IMR-90 (cell line): ENCODE measurements around the gene BTC. TPM values are rescaled to one million over a fixed set of nuclear protein-coding genes. Genes with fewer than 3 reads are reported as not detected.

Experiments
- ATAC-seq: fragments of 200-7000 bp; cut with Tn5 transposase; 2 replicates; pipeline ENCODE4 v1.9.1; 2020; ENCODE audit warnings: low read depth, mild to moderate bottlenecking, moderate library complexity
- BruUV-seq: library from RNA; stranded (reverse); fragments of 400-500 nt; replicated peaks from 2 replicates; lab custom pipeline; 2021; lab: Mats Ljungman, UMichigan
- CTCF ChIA-PET: fragments of 300-600 bp; formaldehyde crosslinking; extraction: SDS; loops from one replicate; lab custom pipeline; 2021; ENCODE audit warnings: antibody characterized with exemption; lab: Yijun Ruan, JAX
- POLR2A ChIA-PET: fragments of 300-600 bp; sonication (Branson Sonifier 250); formaldehyde crosslinking; loops from one replicate; lab custom pipeline; 2022; ENCODE audit warnings: antibody characterized with exemption; ENCODE audit not compliant: unreplicated experiment; lab: Charles Lee
- DNase-seq: peaks from one replicate; pipeline ENCODE4 v3.0.0; 2013
- H2AFZ ChIP-seq: replicated peaks from 2 replicates; pipeline ENCODE3; 2013; ENCODE audit warnings: low read length, mild to moderate bottlenecking; ENCODE audit not compliant: poor library complexity
- H2AK5ac ChIP-seq: 2 replicates; pipeline ENCODE4 v1.6.1; 2013; ENCODE audit warnings: low read depth, low read length, inconsistent platforms
- H2AK9ac ChIP-seq: replicated peaks from 2 replicates; pipeline ENCODE3; 2013; ENCODE audit warnings: mild to moderate bottlenecking, low read depth, low read length, moderate library complexity; ENCODE audit not compliant: poor library complexity
- H2BK120ac ChIP-seq: 2 replicates; pipeline ENCODE4 v1.6.1; 2013; ENCODE audit warnings: low read depth, low read length, inconsistent platforms
- H2BK15ac ChIP-seq: 3 replicates; pipeline ENCODE4 v1.6.1; 2013; ENCODE audit warnings: low read depth, low read length, inconsistent platforms
- H2BK20ac ChIP-seq: 2 replicates; pipeline ENCODE4 v1.6.1; 2013; ENCODE audit warnings: low read depth, mild to moderate bottlenecking, inconsistent platforms, low read length, moderate library complexity
- H2BK5ac ChIP-seq: 2 replicates; pipeline ENCODE4 v1.6.1; 2013; ENCODE audit warnings: mild to moderate bottlenecking, low read depth, low read length, inconsistent platforms; ENCODE audit not compliant: poor library complexity, severe bottlenecking
- H3K14ac ChIP-seq: replicated peaks from 2 replicates; pipeline ENCODE4 v1.6.1; 2013; ENCODE audit warnings: low read depth, low read length, inconsistent platforms
- H3K18ac ChIP-seq: 2 replicates; pipeline ENCODE4 v1.6.1; 2013; ENCODE audit warnings: low read depth, low read length, control low read depth
- H3K23ac ChIP-seq: 2 replicates; pipeline ENCODE4 v1.6.1; 2013; ENCODE audit warnings: low read depth, low read length, inconsistent platforms
- H3K27ac ChIP-seq: 2 replicates; pipeline ENCODE4 v1.5.1; 2013; ENCODE audit warnings: mild to moderate bottlenecking, control low read depth, low read length; ENCODE audit not compliant: insufficient read depth
- H3K27me3 ChIP-seq: 2 replicates; pipeline ENCODE4 v1.6.1; 2013; ENCODE audit warnings: low read length; ENCODE audit not compliant: control insufficient read depth, insufficient read depth
- H3K36me3 ChIP-seq: 2 replicates; pipeline ENCODE4 v1.6.1; 2013; ENCODE audit warnings: low read length, mixed read lengths; ENCODE audit not compliant: control insufficient read depth, insufficient read depth
- H3K4ac ChIP-seq: 2 replicates; pipeline ENCODE4 v1.6.1; 2013; ENCODE audit warnings: low read depth, low read length, inconsistent platforms
- H3K4me1 ChIP-seq: 2 replicates; pipeline ENCODE4 v1.6.1; 2013; ENCODE audit warnings: low read length, mixed read lengths; ENCODE audit not compliant: control insufficient read depth, insufficient read depth
- H3K4me2 ChIP-seq: 2 replicates; pipeline ENCODE4 v1.6.1; 2013; ENCODE audit warnings: low read depth, mild to moderate bottlenecking, control low read depth, low read length, moderate library complexity
- H3K4me3 ChIP-seq: 2 replicates; pipeline ENCODE4 v1.5.1; 2013; ENCODE audit warnings: low read depth, mild to moderate bottlenecking, control low read depth, low read length, moderate library complexity; ENCODE audit not compliant: insufficient read depth
- H3K56ac ChIP-seq: 2 replicates; pipeline ENCODE4 v1.6.1; 2013; ENCODE audit warnings: low read length, inconsistent platforms; ENCODE audit not compliant: insufficient read depth; ENCODE audit errors: extremely low read depth
- H3K79me1 ChIP-seq, 2 experiments: 2 replicates each; pipeline ENCODE4 v1.6.1; 2013; ENCODE audit warnings: low read length in 2 of 2, inconsistent platforms in 1 of 2, low read depth in 1 of 2
- H3K9ac ChIP-seq: 2 replicates; pipeline ENCODE4 v1.6.1; 2013; ENCODE audit warnings: low read depth, low read length, control low read depth
- H3K9me1 ChIP-seq: 2 replicates; pipeline ENCODE4 v1.6.1; 2013; ENCODE audit warnings: low read length, inconsistent platforms; ENCODE audit not compliant: insufficient read depth
- H3K9me3 ChIP-seq: 2 replicates; pipeline ENCODE4 v1.6.1; 2013; ENCODE audit warnings: low read length; ENCODE audit not compliant: control insufficient read depth, insufficient read depth
- H4K20me1 ChIP-seq: 2 replicates; pipeline ENCODE4 v1.6.1; 2013; ENCODE audit warnings: low read length, inconsistent platforms; ENCODE audit not compliant: insufficient read depth
- H4K5ac ChIP-seq: 2 replicates; pipeline ENCODE4 v1.6.1; 2013; ENCODE audit warnings: mild to moderate bottlenecking, low read depth, low read length, control low read depth
- H4K8ac ChIP-seq, 2 experiments: 2 replicates each; pipeline ENCODE4 v1.6.1; 2013; ENCODE audit warnings: low read depth in 2 of 2, low read length in 2 of 2, control low read depth in 1 of 2, inconsistent platforms in 1 of 2
- H4K91ac ChIP-seq: 2 replicates; pipeline ENCODE4 v1.6.1; 2013; ENCODE audit warnings: low read depth, low read length, inconsistent platforms; ENCODE audit not compliant: insufficient read depth
- BHLHE40 ChIP-seq: fragments of 150-350 bp; IDR thresholded peaks from 2 replicates; pipeline ENCODE4 v1.6.1; 2016; ENCODE audit warnings: mild to moderate bottlenecking, low read depth, low read length
- CEBPB ChIP-seq: IDR thresholded peaks from 2 replicates; pipeline ENCODE4 v1.6.1; 2012; ENCODE audit warnings: low read depth, low read length, improper control_type of control experiment
- CHD1 ChIP-seq: IDR thresholded peaks from 2 replicates; pipeline ENCODE4 v1.6.1; 2012; ENCODE audit warnings: low read depth, low read length, improper control_type of control experiment
- CTCF ChIP-seq: conservative IDR thresholded peaks from 2 replicates; pipeline ENCODE4 v1.5.1; 2012; ENCODE audit warnings: mild to moderate bottlenecking, low read depth, low read length, improper control_type of control experiment
- FOS ChIP-seq: fragments of 150-350 bp; IDR thresholded peaks from 2 replicates; pipeline ENCODE4 v1.6.1; 2016; ENCODE audit warnings: low read depth, low read length
- MAFK ChIP-seq: IDR thresholded peaks from 2 replicates; pipeline ENCODE4 v1.6.1; 2012; ENCODE audit warnings: low read depth, low read length, improper control_type of control experiment
- MAZ ChIP-seq: IDR thresholded peaks from 2 replicates; pipeline ENCODE4 v1.6.1; 2012; ENCODE audit warnings: low read depth, mild to moderate bottlenecking, low read length, improper control_type of control experiment, moderate library complexity, borderline replicate concordance
- MXI1 ChIP-seq: IDR thresholded peaks from 2 replicates; pipeline ENCODE4 v1.6.1; 2012; ENCODE audit warnings: low read depth, mild to moderate bottlenecking, low read length, moderate library complexity, borderline replicate concordance
- POLR2A ChIP-seq: IDR thresholded peaks from 2 replicates; pipeline ENCODE4 v1.6.1; 2012; ENCODE audit warnings: mild to moderate bottlenecking, low read depth, low read length
- RAD21 ChIP-seq: IDR thresholded peaks from 2 replicates; pipeline ENCODE4 v1.6.1; 2012; ENCODE audit warnings: low read length, improper control_type of control experiment
- RCOR1 ChIP-seq: IDR thresholded peaks from 2 replicates; pipeline ENCODE4 v1.6.1; 2012; ENCODE audit warnings: mild to moderate bottlenecking, low read length, improper control_type of control experiment; ENCODE audit not compliant: insufficient replicate concordance
- RFX5 ChIP-seq: IDR thresholded peaks from 2 replicates; pipeline ENCODE4 v1.8.0; 2012; ENCODE audit warnings: low read depth, mild to moderate bottlenecking, low read length, moderate library complexity
- SMC3 ChIP-seq: fragments of 150-350 bp; IDR thresholded peaks from 2 replicates; pipeline ENCODE4 v1.6.1; 2016; ENCODE audit warnings: low read depth, mild to moderate bottlenecking, antibody characterized with exemption, low read length, moderate library complexity
- WGBS, 2 experiments: methylation state at CpG; one replicate each; pipeline versions ENCODE4 v1.1.5 to v1.1.7; 2013; ENCODE audit warnings: missing lambda C conversion rate in 2 of 2; ENCODE audit not compliant: insufficient read length in 1 of 2; ENCODE audit errors: extremely low coverage in 2 of 2; 5-methylcytosine and 5-hydroxymethylcytosine counted together
- dilution Hi-C: fragments of 300-500 bp; cut with HindIII; formaldehyde crosslinking; loops from one replicate; pipeline ENCODE4 v1.14.3; 2018; ENCODE audit warnings: low sequenced_read_pairs; ENCODE audit not compliant: unreplicated experiment
- in situ Hi-C: fragments of 300-500 bp; cut with MboI; formaldehyde crosslinking; loops from 3 replicates; pipeline ENCODE4 v1.14.3; 2019; ENCODE audit warnings: low sequenced_read_pairs, inconsistent platforms, mixed read lengths
- intact Hi-C: fragments of 100-400 bp; cut with micrococcal nuclease; formaldehyde crosslinking; loops from 2 replicates; pipeline ENCODE4 v1.10.0; 2022
- polyA plus RNA-seq, 3 experiments: library from polyadenylated mRNA; depleted of rRNA; stranded (reverse); fragments of >200 nt; gene quantifications; 2 replicates each; pipeline ENCODE4 v1.2.3, GENCODE V29; 2012; ENCODE audit warnings: low replicate concordance in 1 of 3
- total RNA-seq: library from RNA; depleted of rRNA; stranded (reverse); fragments of >200 nt; gene quantifications from 2 replicates; pipeline ENCODE4 v1.2.3, GENCODE V29; 2012
- TF ChIP-seq, protein P1 (sequence below): fragments of 150-350 bp; IDR thresholded peaks from 2 replicates; pipeline ENCODE4 v1.6.1; 2017; ENCODE audit warnings: mild to moderate bottlenecking, antibody characterized with exemption, low read length, low read depth

The BTC gene
- total and polyA plus RNA-seq, 2 of the 4 experiments (the other 2 are of a cell fraction) = not detected

DNA sequence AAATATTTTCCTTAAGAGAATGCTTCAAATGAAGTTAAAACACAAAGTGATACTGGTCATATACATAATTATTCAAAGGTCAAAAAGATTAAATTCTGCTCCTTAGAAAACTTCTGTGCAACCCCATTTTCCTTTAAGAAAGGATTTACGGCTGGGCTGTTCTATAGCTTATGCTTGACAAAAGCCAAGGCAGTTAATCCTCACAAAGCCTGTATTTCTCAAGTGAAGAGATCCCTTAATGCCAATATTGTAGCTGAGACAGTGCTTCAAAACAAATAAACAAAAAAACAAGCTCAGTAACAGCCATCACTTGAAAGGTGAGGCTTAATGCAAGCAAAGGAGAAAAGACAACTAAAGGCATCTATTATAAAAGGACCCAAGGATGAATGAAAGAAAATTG lies 42.5 kb downstream of the BTC start:
- no peak overlapping the region for H2BK120ac ChIP-seq
- H2AFZ ChIP-seq = no peak overlapping the region
- POLR2A ChIA-PET = no interaction called here
- H2AK5ac ChIP-seq = no peak overlapping the region
- no peaks in the 10 kb centered on the region for H4K20me1 ChIP-seq
- WGBS, 2 experiments = no CpG with 5 or more reads among the region's 1 CpG
- intact Hi-C loops (no loop called here), dilution Hi-C loops (no loop called here), in situ Hi-C loops (no loop called here)
- H3K56ac ChIP-seq = no peak overlapping the region
- no peaks in the 10 kb centered on the region for H3K9me3 ChIP-seq
- no peak overlapping the region for H4K8ac ChIP-seq
- no peaks in the 10 kb centered on the region for H3K79me1 ChIP-seq
- CTCF ChIA-PET = interaction anchor here (1.1 kb wide), 1 partner anchor 8 kb away, joined by 3 read pairs; no protein-coding TSS in a partner anchor
- no peak overlapping the region for H3K4me2 ChIP-seq
- H3K36me3 ChIP-seq = no peaks in the 10 kb centered on the region
- no peak overlapping the region for H3K18ac ChIP-seq
- BruUV-seq = no TSS peak
- no peak overlapping the region for H2BK20ac ChIP-seq
- H3K14ac ChIP-seq = no peak overlapping the region
- TF ChIP-seq MAZ (no peak), RAD21 (no peak), CEBPB (no peak), BHLHE40 (no peak), FOS (no peak), CHD1 (no peak), RCOR1 (no peak), CTCF (no peak), MAFK (no peak), SMC3 (no peak), POLR2A (no peak), MXI1 (no peak), RFX5 (no peak)
- TF ChIP-seq, protein P1, sequence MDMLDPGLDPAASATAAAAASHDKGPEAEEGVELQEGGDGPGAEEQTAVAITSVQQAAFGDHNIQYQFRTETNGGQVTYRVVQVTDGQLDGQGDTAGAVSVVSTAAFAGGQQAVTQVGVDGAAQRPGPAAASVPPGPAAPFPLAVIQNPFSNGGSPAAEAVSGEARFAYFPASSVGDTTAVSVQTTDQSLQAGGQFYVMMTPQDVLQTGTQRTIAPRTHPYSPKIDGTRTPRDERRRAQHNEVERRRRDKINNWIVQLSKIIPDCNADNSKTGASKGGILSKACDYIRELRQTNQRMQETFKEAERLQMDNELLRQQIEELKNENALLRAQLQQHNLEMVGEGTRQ = no peak
- peaks cover 6% of the 10 kb centered on the region for H3K27me3 ChIP-seq
- H3K9me1 ChIP-seq = no peaks in the 10 kb centered on the region
- no peak overlapping the region for H2BK15ac ChIP-seq
- H3K23ac ChIP-seq = no peak overlapping the region
- H2AK9ac ChIP-seq = no peak overlapping the region
- no peak overlapping the region for H4K91ac ChIP-seq
- no peak overlapping the region for H4K5ac ChIP-seq
- H3K4me1 ChIP-seq = no peaks in the 10 kb centered on the region
- no peak overlapping the region for H2BK5ac ChIP-seq
- DNase-seq (no peak), ATAC-seq (no peak)
- no peak overlapping the region for H3K9ac ChIP-seq
- H3K4me3 ChIP-seq = no peak overlapping the region
- no peak overlapping the region for H3K27ac ChIP-seq
- no peak overlapping the region for H3K4ac ChIP-seq
